Measurements from ENCODE around the gene MYO5B.

The MYO5B gene

DNA sequence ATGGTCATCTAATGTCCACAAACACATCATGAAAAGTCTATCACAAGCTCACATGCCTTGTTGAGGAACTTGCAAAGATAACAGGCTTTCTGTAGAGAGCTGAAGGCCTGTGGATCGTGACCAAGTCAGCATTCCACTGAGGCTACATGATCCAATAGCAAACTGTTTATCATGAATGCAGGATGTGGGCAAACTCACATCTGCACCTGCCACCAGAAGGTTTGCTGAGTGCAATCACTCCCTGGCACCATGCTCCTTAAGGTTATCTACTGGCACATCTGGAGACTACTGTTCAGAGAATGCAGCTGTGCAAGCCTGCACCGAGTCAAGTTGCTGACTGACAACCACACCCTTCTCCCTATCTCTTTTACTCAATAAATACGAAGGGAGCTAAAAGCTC is 314.3 kb downstream of the MYO5B start:
- H3K4me3 ChIP-seq (ENCODE audit: low read depth, low read length), result no peak overlapping the region
- TF ChIP-seq, protein P1, sequence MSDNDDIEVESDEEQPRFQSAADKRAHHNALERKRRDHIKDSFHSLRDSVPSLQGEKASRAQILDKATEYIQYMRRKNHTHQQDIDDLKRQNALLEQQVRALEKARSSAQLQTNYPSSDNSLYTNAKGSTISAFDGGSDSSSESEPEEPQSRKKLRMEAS (IDR thresholded peaks at IDR 0.05; ENCODE audit: low read depth, low read length), result no peak
- TF ChIP-seq, protein P2, sequence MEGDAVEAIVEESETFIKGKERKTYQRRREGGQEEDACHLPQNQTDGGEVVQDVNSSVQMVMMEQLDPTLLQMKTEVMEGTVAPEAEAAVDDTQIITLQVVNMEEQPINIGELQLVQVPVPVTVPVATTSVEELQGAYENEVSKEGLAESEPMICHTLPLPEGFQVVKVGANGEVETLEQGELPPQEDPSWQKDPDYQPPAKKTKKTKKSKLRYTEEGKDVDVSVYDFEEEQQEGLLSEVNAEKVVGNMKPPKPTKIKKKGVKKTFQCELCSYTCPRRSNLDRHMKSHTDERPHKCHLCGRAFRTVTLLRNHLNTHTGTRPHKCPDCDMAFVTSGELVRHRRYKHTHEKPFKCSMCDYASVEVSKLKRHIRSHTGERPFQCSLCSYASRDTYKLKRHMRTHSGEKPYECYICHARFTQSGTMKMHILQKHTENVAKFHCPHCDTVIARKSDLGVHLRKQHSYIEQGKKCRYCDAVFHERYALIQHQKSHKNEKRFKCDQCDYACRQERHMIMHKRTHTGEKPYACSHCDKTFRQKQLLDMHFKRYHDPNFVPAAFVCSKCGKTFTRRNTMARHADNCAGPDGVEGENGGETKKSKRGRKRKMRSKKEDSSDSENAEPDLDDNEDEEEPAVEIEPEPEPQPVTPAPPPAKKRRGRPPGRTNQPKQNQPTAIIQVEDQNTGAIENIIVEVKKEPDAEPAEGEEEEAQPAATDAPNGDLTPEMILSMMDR (IDR thresholded peaks at IDR 0.05; ENCODE audit: low read depth, low read length), result no peak
- TF ChIP-seq POLR2A (IDR thresholded peaks at IDR 0.05; ENCODE audit: extremely low read depth, insufficient read length) (no peak), MYC (IDR thresholded peaks at IDR 0.05; ENCODE audit: low read depth, low read length) (no peak)
- DNase-seq (ENCODE audit: low read depth), result no peak

DNA sequence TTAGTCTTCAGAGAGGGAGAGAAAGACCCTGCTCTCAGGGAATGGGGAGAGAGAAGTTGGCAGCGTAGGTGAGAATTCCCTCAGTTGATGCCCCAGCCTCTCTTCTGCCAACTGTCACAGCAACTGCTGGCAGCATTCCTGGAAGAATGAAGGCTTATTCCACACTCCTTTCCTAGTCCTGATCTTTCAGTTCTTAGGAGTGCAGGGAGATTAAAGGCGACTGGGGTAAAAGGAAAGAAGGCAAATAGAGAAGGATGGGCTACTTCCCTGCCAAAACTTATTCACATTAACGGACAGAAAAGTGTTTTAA is 315.7 kb downstream of the MYO5B start:
- TF ChIP-seq, protein P1 (IDR thresholded peaks at IDR 0.05; ENCODE audit: low read depth, low read length), result no peak
- TF ChIP-seq, protein P2 (IDR thresholded peaks at IDR 0.05; ENCODE audit: low read depth, low read length), result no peak
- TF ChIP-seq MYC (IDR thresholded peaks at IDR 0.05; ENCODE audit: low read depth, low read length) (no peak), POLR2A (IDR thresholded peaks at IDR 0.05; ENCODE audit: extremely low read depth, insufficient read length) (no peak)
- no peak for DNase-seq (ENCODE audit: low read depth)

DNA sequence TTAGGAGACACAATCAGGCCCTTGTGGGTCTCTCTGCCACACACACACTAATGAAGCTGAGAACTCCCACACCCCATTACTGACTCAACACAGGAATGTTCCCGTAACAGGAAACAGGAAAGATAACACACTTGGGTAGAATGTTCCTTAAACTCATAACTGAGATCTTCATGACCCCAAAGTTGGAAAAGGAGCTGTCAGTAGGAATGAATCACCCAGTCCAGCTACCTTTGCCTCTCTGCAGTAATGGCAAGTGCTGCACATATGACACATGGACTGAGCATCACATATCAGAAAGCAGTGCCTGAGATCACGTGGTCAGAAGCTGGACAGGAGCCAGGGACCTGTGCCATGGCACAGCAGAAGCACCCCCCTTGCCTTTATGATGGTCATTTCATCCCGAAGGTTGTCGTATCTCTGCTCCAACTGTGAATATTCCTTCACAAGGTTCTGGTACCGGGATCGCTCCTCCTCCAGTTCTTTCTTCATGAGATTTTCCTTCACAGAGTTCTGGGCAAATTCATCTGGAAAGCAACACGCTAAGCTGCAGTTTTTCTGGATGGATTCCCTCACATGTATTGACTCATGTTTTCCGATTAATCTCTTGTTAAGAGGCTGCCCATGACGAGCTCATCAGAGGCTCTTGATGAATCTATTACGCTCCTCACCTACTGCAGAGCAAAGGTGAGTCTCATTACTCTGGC is 316.2 kb downstream of the MYO5B start:
- TF ChIP-seq, protein P1 (IDR thresholded peaks at IDR 0.05; ENCODE audit: low read depth, low read length), result no peak
- TF ChIP-seq, protein P2 (IDR thresholded peaks at IDR 0.05; ENCODE audit: low read depth, low read length), result no peak
- no peak for TF ChIP-seq MYC (IDR thresholded peaks at IDR 0.05; ENCODE audit: low read depth, low read length)
- no peak for DNase-seq (ENCODE audit: low read depth)
- no peak overlapping the region for H3K4me3 ChIP-seq (ENCODE audit: low read depth, low read length)

More for the DNA sequence above, 315.7 kb downstream of the MYO5B start:
- H3K4me3 ChIP-seq (ENCODE audit: low read depth, low read length), result no peak overlapping the region

DNA sequence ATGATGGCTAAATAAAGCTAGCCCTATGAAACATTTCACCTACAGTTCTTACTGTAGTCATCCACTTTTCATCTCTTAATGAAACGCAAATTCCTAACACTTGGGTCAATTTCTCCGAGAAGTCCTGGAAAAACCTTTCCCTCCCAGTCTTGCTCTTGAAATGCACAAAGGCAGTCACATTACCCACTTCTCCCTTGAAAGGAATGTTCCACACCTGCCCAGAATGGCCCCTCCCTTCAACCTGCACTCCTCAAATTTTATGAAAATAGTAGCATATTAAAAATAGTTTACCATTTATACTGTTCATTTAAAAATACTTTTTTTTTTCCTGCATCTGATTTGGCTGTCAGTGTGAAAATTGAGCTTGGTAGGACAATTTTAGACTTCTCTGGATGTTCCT is 316.9 kb downstream of the MYO5B start:
- TF ChIP-seq MYC (IDR thresholded peaks at IDR 0.05; ENCODE audit: low read depth, low read length) (no peak), POLR2A (IDR thresholded peaks at IDR 0.05; ENCODE audit: extremely low read depth, insufficient read length) (no peak)
- TF ChIP-seq, protein P2 (IDR thresholded peaks at IDR 0.05; ENCODE audit: low read depth, low read length), result no peak
- TF ChIP-seq, protein P1 (IDR thresholded peaks at IDR 0.05; ENCODE audit: low read depth, low read length), result no peak
- no peak for DNase-seq (ENCODE audit: low read depth)
- H3K4me3 ChIP-seq (ENCODE audit: low read depth, low read length), result no peak overlapping the region

DNA sequence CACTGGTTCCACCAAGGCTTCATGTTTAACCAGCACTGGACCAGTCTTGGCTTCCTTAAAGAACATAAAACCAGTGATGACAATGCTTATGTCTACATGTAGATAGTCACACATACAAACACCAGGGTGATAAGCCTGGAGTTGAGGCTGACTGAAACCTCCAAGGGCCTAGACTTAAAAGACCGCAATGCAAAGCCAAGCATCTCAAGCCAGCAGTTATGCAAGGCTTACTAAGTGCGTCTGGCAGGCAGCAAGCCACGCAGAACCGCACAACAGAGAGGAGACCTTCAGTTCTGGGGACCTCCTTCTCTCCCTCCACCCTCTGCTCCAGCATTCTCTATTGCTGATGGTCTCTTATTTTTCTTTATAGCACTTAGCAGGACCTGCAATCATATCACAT is 318.4 kb downstream of the MYO5B start:
- TF ChIP-seq POLR2A (IDR thresholded peaks at IDR 0.05; ENCODE audit: extremely low read depth, insufficient read length) (no peak), MYC (IDR thresholded peaks at IDR 0.05; ENCODE audit: low read depth, low read length) (no peak)
- TF ChIP-seq, protein P1 (IDR thresholded peaks at IDR 0.05; ENCODE audit: low read depth, low read length), result no peak
- TF ChIP-seq, protein P2 (IDR thresholded peaks at IDR 0.05; ENCODE audit: low read depth, low read length), result no peak
- H3K4me3 ChIP-seq (ENCODE audit: low read depth, low read length), result no peak overlapping the region
- no peak for DNase-seq (ENCODE audit: low read depth)

Data from NB4 (cell line).